ENCODE measurements around the gene DNAJB13.
A peak's percentile ranks its signal among the peaks of the same experiment; 100 is the strongest.

Gene DNAJB13

DNA sequence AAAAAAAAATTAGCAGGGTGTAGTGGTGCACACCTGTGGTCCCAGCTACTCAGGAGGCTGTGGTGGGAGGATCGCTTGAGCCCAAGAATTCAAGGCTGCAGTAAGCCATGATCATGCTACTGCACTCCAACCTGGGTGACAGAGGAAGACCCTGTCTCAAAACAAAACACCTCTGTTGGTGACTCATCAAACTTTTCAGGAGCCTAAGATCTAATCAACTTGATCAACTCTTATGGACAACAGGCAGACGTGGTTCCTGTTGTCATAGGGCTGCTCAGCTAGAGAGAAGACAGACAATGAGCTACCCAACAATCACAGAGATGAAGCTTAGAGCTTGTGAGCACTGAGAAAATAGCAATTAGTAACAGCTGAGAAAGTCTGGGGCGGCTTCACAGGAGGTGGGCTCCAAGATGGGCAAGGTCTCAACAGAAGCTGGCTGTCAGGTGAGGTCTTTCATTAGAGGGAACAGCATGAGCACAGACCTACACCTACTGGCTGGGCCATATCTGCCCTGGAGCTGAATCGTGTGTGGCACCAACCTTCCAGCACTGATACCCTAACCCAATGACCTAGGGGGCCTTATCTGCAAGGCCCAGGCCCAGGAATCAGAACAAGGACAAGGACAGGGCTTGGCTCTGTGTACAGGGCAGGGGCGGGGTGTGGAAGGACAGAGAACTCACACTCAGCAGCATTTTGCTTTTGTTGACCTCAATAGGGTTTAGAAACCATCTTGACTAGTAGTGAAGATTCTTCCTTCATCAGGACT lies 65.3 kb downstream of the DNAJB13 start:
- peak in 1 of 5 experiments; percentile 44 for DNase-seq

DNA sequence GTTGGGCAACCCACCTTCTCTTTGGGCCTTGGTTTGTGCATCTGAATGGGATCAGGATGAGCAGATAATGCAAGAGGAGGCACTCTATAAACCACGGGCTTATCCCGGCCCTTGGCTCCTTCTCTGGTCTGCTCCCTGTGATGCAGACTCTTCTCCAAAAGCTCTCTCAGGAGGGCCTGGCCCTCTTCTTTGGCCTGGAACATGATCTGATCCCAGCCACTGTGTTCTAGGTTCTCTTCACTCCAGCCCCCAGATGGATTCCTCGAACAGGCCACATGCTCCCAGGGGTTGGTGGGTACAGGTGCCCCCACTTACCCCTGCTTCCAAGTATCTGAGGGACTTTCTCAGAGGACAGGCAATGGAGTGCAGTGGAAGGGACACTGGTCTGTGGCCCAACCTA lies 66.8 kb downstream of the DNAJB13 start:
- no peak for DNase-seq

GRCh38 chr11:74018331-74019005 lies 67.6 kb downstream of the DNAJB13 start:
- no peak for DNase-seq

DNA sequence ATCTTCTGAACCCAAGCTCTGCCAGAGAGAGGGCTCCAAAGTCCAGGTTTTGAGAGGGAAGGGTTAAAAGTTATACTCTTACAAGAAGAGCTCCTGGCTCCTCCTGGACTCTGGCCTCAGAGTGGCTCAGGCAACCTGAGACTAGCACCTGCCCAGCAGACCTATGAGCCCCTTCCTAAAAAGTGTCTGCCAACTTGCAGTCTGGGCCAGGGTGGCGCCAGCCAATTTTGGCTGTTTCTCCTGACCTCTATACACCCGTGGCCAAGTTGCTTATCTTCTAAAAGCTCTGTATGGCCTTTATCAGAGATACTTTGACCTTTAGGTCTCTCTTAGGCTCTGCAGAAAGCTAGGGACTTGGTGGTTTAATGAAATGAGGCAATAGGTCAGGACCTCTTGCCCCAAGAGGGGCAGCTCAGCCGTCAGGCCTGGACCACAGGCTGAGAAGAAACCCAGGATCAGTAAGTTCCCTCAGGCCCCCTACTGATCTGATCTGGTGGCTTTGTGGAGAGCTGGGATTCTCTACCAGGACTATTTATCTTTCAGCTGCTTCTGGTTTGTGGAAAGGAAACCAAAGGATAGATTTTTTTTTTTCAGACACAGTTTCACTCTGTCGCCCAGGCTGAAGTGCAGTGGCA lies 68.4 kb downstream of the DNAJB13 start:
- DNase-seq, result no peak

GRCh38 chr11:74019860-74020259 lies 69.0 kb downstream of the DNAJB13 start:
- DNase-seq, result peak in 2 of 5 experiments; percentile 56 to 66

Measured in T-helper 2 cell (primary cell).